K562 (cell line): Measurements from ENCODE around the gene NPAS2. TPM values are rescaled to one million over a fixed set of nuclear protein-coding genes. Genes with fewer than 3 reads are reported as not detected.

ENCODE experiments used
- ATAC-seq: fragments of 200-7000 bp; cut with Tn5 transposase; 3 replicates; pipeline ENCODE4 v1.9.1; 2020; ENCODE audit warnings: moderate library complexity
- BruUV-seq: library from RNA; stranded (reverse); fragments of 400-500 nt; replicated peaks from 2 replicates; lab custom pipeline; 2021; lab: Mats Ljungman, UMichigan
- CTCF ChIA-PET: fragments of 300-600 bp; formaldehyde crosslinking; extraction: SDS; loops from one replicate; lab custom pipeline; 2021; ENCODE audit warnings: low intra/inter-chr PET ratio; lab: Yijun Ruan, JAX
- POLR2A ChIA-PET: fragments of 300-600, 350-650 bp; sonication (Branson Sonifier 250); formaldehyde crosslinking; extraction: SDS; loops from one replicate; lab custom pipeline; 2021; ENCODE audit warnings: antibody characterized with exemption, inconsistent platforms; lab: Yijun Ruan, JAX
- DNase-seq, 4 experiments: peaks; one replicate each; pipeline versions ENCODE4 v3.0.0 to v3.0.0-alpha.2; 2011 to 2018; ENCODE audit warnings: low spot score in 3 of 4, mixed read lengths in 3 of 4; ENCODE audit errors: extremely low read depth in 1 of 4
- FAIRE-seq: peaks from 2 replicates; lab custom pipeline; 2011; peaks lifted over from hg19 to GRCh38; lab: Jason Lieb, UNC
- H2AFZ ChIP-seq: 2 replicates; pipeline ENCODE4 v1.6.0; 2011; ENCODE audit warnings: low read depth, low read length, control low read depth, inconsistent platforms
- H3K27ac ChIP-seq: fragments of 200-600 bp; 3 replicates; pipeline ENCODE4 v1.8.0; 2011; ENCODE audit warnings: low read depth, mild to moderate bottlenecking, control low read depth, inconsistent platforms, low read length, moderate library complexity, mixed read lengths; ENCODE audit errors: extremely low read depth
- H3K27me3 ChIP-seq, 2 experiments: fragments of 300-600 bp in 1 of 2; 2 replicates in 1 of 2; 3 replicates in 1 of 2; pipeline versions ENCODE4 v1.6.0 to v1.8.0; 2011; ENCODE audit warnings: inconsistent platforms in 2 of 2, low read length in 2 of 2, mild to moderate bottlenecking in 1 of 2, mixed read lengths in 1 of 2, moderate library complexity in 1 of 2; ENCODE audit not compliant: control insufficient read depth in 2 of 2, insufficient read depth in 2 of 2
- H3K36me3 ChIP-seq: fragments of 300-600 bp; 3 replicates; pipeline ENCODE4 v1.8.0; 2011; ENCODE audit warnings: mild to moderate bottlenecking, low read length, inconsistent platforms; ENCODE audit not compliant: control insufficient read depth, insufficient read depth
- H3K4me1 ChIP-seq, 2 experiments: fragments of 200-600 bp in 1 of 2; replicated peaks in 1 of 2; 2 replicates in 1 of 2; 3 replicates in 1 of 2; pipeline versions ENCODE4 v1.5.1 to v1.8.0; 2011; ENCODE audit warnings: inconsistent platforms in 2 of 2, low read length in 2 of 2, mild to moderate bottlenecking in 1 of 2, mixed read lengths in 1 of 2, moderate library complexity in 1 of 2; ENCODE audit not compliant: control insufficient read depth in 2 of 2, insufficient read depth in 2 of 2
- H3K4me2 ChIP-seq: 2 replicates; pipeline ENCODE4 v1.6.1; 2011; ENCODE audit warnings: low read length, control low read depth, inconsistent platforms, mixed read lengths; ENCODE audit not compliant: insufficient read depth
- H3K4me3 ChIP-seq: fragments of 200-600 bp; sonication (generic), shearing (Covaris generic); 2 replicates; pipeline ENCODE4 v1.5.1; 2016; ENCODE audit warnings: control low read depth, inconsistent platforms
- H3K79me2 ChIP-seq: fragments of 200-600 bp; 3 replicates; pipeline ENCODE4 v1.8.0; 2011; ENCODE audit warnings: low read length, inconsistent platforms; ENCODE audit not compliant: control insufficient read depth, insufficient read depth
- H3K9ac ChIP-seq, 2 experiments: 2 replicates each; pipeline versions ENCODE4 v1.6.0 to v1.6.1; 2011; ENCODE audit warnings: low read depth in 2 of 2, low read length in 2 of 2, control low read depth in 1 of 2, inconsistent platforms in 1 of 2, mild to moderate bottlenecking in 1 of 2, mixed read lengths in 1 of 2; ENCODE audit not compliant: insufficient read depth in 1 of 2
- H3K9me1 ChIP-seq: one replicate; pipeline ENCODE4 v1.6.0; 2011; ENCODE audit warnings: inconsistent platforms, mild to moderate bottlenecking, low read length, moderate library complexity; ENCODE audit not compliant: control insufficient read depth, insufficient read depth
- H3K9me3 ChIP-seq: replicated peaks from 2 replicates; pipeline ENCODE4 v1.5.1; 2011; ENCODE audit warnings: low read depth, low read length, inconsistent platforms; ENCODE audit not compliant: control insufficient read depth, insufficient read depth
- H4K20me1 ChIP-seq: replicated peaks from 2 replicates; pipeline ENCODE4 v1.6.1; 2011; ENCODE audit warnings: low read length, inconsistent platforms, mixed read lengths; ENCODE audit not compliant: control insufficient read depth, insufficient read depth
- EP300 ChIP-seq: IDR thresholded peaks from 2 replicates; pipeline ENCODE4 v1.6.1; 2012; ENCODE audit warnings: low read length, improper control_type of control experiment
- ERF ChIP-seq: fragments of 450-650 bp; formaldehyde crosslinking; IDR thresholded peaks from 2 replicates; pipeline ENCODE4 v1.4.0; 2020; ENCODE audit warnings: mild to moderate bottlenecking, mixed read lengths
- LARP7 ChIP-seq: fragments of 450-650 bp; IDR thresholded peaks from 2 replicates; pipeline ENCODE4 v1.6.1; 2016
- MAFF ChIP-seq: IDR thresholded peaks from 2 replicates; pipeline ENCODE4 v1.6.1; 2012; ENCODE audit warnings: low read length, improper control_type of control experiment
- MAFK ChIP-seq: IDR thresholded peaks from 2 replicates; pipeline ENCODE4 v1.6.1; 2011; ENCODE audit warnings: low read length, improper control_type of control experiment
- SRSF9 ChIP-seq: fragments of 200-400 bp; formaldehyde crosslinking; IDR thresholded peaks from 2 replicates; pipeline ENCODE4 v1.6.1; 2017; ENCODE audit warnings: low read depth, low read length, borderline replicate concordance
- STAG1 ChIP-seq: sonication (generic); formaldehyde crosslinking; IDR thresholded peaks from 2 replicates; pipeline ENCODE4 v1.5.0; 2020; ENCODE audit warnings: missing genetic modification reagents, borderline replicate concordance
- TBL1XR1 ChIP-seq, 2 experiments: IDR thresholded peaks; 2 replicates each; pipeline ENCODE4 v1.6.1; 2012; ENCODE audit warnings: improper control_type of control experiment in 2 of 2, low read length in 2 of 2, mild to moderate bottlenecking in 1 of 2
- ZNF316 ChIP-seq: fragments of 450-650 bp; IDR thresholded peaks from 2 replicates; pipeline ENCODE4 v1.6.1; 2016
- WGBS: fragments of 100-300 bp; shearing (Covaris generic); methylation state at CpG from one replicate; pipeline ENCODE4 v1.1.6; 2016; ENCODE audit warnings: low coverage, mixed read lengths; ENCODE audit not compliant: insufficient coverage; ENCODE audit errors: missing lambda C conversion rate; 5-methylcytosine and 5-hydroxymethylcytosine counted together
- in situ Hi-C: fragments of 300-500 bp; cut with MboI; formaldehyde crosslinking; loops from 4 replicates; pipeline ENCODE4 v1.15.0; 2018; ENCODE audit warnings: inconsistent platforms, mixed read lengths
- intact Hi-C: fragments of 100-400 bp; cut with micrococcal nuclease; formaldehyde crosslinking; loops from 2 replicates; pipeline ENCODE4 v1.14.2; 2022
- polyA plus RNA-seq, 8 experiments: library from polyadenylated mRNA; depleted of rRNA in 4 of 8; stranded (reverse) in 5 of 8; unstranded in 3 of 8; fragments of >200 nt; fragmentation: Nextera tagmentation in 2 of 8; fragmentation: Illumina TruSeq in 1 of 8; extraction: Ambion mirVana in 2 of 8; extraction: Trizol in 1 of 8; gene quantifications; 2 replicates each; pipeline versions ENCODE4 v1.2.1 to v1.2.3, GENCODE V29; 2011 to 2014; ENCODE audit warnings: inconsistent platforms in 1 of 8, missing spikeins in 1 of 8
- total RNA-seq, 7 experiments: library from RNA; depleted of rRNA in 6 of 7; stranded (reverse); fragments of >200 nt in 6 of 7; fragmentation: Illumina TruSeq in 2 of 7; extraction: Trizol in 2 of 7; gene quantifications; 2 replicates each; pipeline versions ENCODE4 v1.2.1 to v1.2.3, GENCODE V29; 2011 to 2021; ENCODE audit warnings: low replicate concordance in 1 of 7
- TF ChIP-seq, protein P1 (sequence below): fragments of 450-650 bp; conservative IDR thresholded peaks from 2 replicates; pipeline ENCODE4 v1.6.1; 2016; ENCODE audit warnings: missing genetic modification characterization, low read depth, mild to moderate bottlenecking, missing compliant biosample characterization, moderate library complexity
- TF ChIP-seq, protein P2 (sequence below): IDR thresholded peaks from 2 replicates; pipeline ENCODE4 v1.6.1; 2011; ENCODE audit warnings: borderline replicate concordance, low read depth, mild to moderate bottlenecking, moderate library complexity, low read length; ENCODE audit not compliant: insufficient read depth, poor library complexity, severe bottlenecking

The NPAS2 gene
- total and polyA plus RNA-seq, 9 of the 15 experiments (the other 6 are each of a cell fraction or from before 2014, with no cell fraction given): 0.06 to 0.29 (median 0.07) TPM; not detected in 5

DNA sequence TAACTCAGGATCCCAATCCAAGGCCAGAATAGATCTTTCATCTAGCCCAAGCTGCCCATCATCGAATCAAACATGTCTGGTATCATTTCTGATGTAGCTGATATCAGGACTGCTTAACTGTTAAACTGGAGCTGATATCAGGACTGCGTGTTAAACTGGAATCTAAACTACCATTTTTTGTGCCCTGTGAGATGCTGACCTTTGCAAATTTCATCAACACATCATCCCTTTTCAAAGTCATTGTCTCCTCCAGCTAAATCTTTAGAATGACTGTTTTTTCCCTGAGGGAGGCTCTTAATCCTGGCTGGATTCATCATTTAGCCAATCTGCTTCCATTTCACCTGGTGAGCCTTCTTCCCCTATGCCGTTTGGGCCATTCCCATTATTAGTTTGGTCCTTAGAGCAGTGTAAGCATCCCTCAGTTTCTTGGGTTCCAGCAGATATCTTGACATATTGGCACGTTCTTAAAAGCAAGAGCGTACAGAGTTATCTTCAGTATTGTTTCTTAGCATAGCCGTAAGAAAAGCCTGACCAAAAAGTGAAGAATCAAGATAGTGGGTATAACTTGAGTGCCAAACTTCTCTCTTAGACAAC is 194.4 kb downstream of the NPAS2 start:
- Histone ChIP-seq H3K27me3 (no peaks in the 10 kb centered on the region), H3K4me1 (no peaks in the 10 kb centered on the region), H3K79me2 (peaks cover 4% of the 10 kb centered on the region; the same call in 1 of the 3 replicates), H3K9me1 (no peaks in the 10 kb centered on the region), H3K36me3 (peaks cover 54% of the 10 kb centered on the region), H3K4me3 (no peak overlapping the region), H3K27ac (no peak overlapping the region), H3K9me3 (0 out of 2 replicates have a peak, but pooled peaks cover 2% of the 10 kb centered on the region), H3K4me2 (no peak overlapping the region), H4K20me1 (no peaks in the 10 kb centered on the region), H3K9ac (no peak overlapping the region), H2AFZ (no peak overlapping the region)
- in situ Hi-C loops (no loop called here), intact Hi-C loops (no loop called here)
- DNase-seq (no peak), FAIRE-seq (no peak), ATAC-seq (no peak)
- ChIA-PET POLR2A (interaction anchor here (0.6 kb wide), 1 partner anchor 13 kb away, joined by 3 read pairs; the partner anchor contains the start of gene RPL31), CTCF (no interaction called here)
- WGBS: 94% methylated on average over 6 of the region's 6 CpGs
- TF ChIP-seq MAFK (peak; percentile 32; the same call in 1 of the 2 replicates), LARP7 (no peak), MAFF (peak; percentile 40; the same call in 1 of the 2 replicates), TBL1XR1 (IDR thresholded peaks at IDR 0.05; ENCODE audit: low read length in 2 of 2) (no peak), EP300 (no peak), ZNF316 (peak; percentile 52)
- no TSS peak for BruUV-seq

DNA sequence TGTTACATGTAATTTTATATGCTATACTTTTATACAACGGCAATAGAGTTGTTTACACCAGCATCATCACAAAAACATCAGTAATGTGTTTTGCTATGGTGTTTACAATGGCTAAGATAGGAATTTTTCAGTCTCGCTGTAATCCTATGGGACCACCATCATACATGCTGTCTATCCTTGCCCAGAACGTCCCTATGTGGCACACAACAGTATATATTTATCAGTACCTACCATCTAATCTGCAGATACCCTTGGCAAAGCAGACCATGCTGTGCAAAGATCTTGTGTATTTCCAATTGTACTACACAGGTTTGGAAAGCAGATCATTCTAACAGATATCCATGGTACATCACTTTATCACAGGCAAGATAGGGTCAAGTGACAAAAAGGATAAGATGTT is 197.4 kb downstream of the NPAS2 start:
- ChIA-PET POLR2A (no interaction called here), CTCF (no interaction called here)
- no peak overlapping the region for H3K27ac ChIP-seq
- H2AFZ ChIP-seq: no peak overlapping the region
- WGBS: 86% methylated on average over 3 of the region's 3 CpGs
- no peak overlapping the region for H3K4me2 ChIP-seq
- DNase-seq (no peak), FAIRE-seq (no peak), ATAC-seq (no peak)
- intact Hi-C loops: no loop called here
- H3K9me3 ChIP-seq: 0 out of 2 replicates have a peak, but pooled peaks cover 2% of the 10 kb centered on the region
- no peaks in the 10 kb centered on the region for H3K27me3 ChIP-seq
- H3K4me1 ChIP-seq: no peaks in the 10 kb centered on the region
- peaks cover 4% of the 10 kb centered on the region; the same call in 1 of the 3 replicates for H3K79me2 ChIP-seq
- H3K4me3 ChIP-seq: no peak overlapping the region
- H4K20me1 ChIP-seq: no peaks in the 10 kb centered on the region
- BruUV-seq: no TSS peak
- in situ Hi-C loops: no loop called here
- no peaks in the 10 kb centered on the region for H3K9me1 ChIP-seq
- H3K9ac ChIP-seq: no peak overlapping the region
- H3K36me3 ChIP-seq: peaks cover 45% of the 10 kb centered on the region
- TF ChIP-seq, protein P1, sequence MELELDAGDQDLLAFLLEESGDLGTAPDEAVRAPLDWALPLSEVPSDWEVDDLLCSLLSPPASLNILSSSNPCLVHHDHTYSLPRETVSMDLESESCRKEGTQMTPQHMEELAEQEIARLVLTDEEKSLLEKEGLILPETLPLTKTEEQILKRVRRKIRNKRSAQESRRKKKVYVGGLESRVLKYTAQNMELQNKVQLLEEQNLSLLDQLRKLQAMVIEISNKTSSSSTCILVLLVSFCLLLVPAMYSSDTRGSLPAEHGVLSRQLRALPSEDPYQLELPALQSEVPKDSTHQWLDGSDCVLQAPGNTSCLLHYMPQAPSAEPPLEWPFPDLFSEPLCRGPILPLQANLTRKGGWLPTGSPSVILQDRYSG: no peak
- TF ChIP-seq STAG1 (CRISPR knock-in tag) (no peak), ERF (CRISPR knock-in tag) (no peak), SRSF9 (no peak)
- TF ChIP-seq, protein P2, sequence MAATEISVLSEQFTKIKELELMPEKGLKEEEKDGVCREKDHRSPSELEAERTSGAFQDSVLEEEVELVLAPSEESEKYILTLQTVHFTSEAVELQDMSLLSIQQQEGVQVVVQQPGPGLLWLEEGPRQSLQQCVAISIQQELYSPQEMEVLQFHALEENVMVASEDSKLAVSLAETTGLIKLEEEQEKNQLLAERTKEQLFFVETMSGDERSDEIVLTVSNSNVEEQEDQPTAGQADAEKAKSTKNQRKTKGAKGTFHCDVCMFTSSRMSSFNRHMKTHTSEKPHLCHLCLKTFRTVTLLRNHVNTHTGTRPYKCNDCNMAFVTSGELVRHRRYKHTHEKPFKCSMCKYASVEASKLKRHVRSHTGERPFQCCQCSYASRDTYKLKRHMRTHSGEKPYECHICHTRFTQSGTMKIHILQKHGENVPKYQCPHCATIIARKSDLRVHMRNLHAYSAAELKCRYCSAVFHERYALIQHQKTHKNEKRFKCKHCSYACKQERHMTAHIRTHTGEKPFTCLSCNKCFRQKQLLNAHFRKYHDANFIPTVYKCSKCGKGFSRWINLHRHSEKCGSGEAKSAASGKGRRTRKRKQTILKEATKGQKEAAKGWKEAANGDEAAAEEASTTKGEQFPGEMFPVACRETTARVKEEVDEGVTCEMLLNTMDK: no peak
